GM19468 (cell line): ENCODE results near the gene CNOT2.

Experiments
- ATAC-seq: cut with Tn5 transposase; IDR thresholded peaks from one replicate; pipeline ENCODE4 v1.9.1; 2021; ENCODE audit warnings: mild to moderate bottlenecking, moderate library complexity, moderate number of reproducible peaks; ENCODE audit not compliant: unreplicated experiment; ENCODE audit errors: extremely low read depth

CNOT2 gene

DNA sequence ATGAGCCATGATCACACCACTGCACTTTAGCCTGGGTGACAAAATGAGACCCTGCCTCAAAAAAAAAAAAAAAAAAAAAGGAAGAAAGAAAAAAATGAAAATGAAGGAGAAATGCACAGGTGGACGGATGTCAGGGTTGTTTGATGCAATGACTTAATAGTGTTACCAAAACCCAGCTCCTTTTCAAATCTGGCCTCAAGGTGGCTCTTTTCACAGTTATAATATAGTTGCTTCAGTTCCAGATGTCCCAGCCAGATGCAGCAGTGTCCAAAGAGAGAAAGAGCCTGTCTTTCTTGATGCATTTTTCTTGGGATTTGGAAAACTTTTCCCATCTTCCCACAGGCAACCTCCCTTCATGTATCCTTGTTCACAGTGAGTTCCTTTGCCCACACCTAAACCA, 159.4 kb downstream of the CNOT2 start:
- ATAC-seq, result no peak

DNA sequence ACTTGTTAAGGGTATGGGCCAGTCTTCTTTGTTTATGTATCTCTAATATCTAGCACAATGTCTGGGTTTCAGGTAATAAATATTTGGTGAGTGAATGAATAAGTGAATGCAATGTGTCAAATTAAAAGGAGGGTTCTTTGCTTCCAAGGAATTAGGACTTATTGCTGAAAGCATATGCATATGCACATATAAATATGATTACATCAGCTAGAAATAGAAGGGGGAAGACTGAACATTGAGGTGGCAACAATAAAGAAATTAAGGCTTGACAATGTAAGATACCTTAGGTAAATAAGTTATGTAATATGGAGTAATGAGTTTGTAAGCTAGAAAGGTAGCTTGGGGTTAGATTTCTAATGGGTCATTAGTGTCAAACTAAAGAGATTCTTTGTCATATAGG, 160.6 kb downstream of the CNOT2 start:
- ATAC-seq, result no peak
